ENCODE results near the gene IDUA.

Gene IDUA

DNA sequence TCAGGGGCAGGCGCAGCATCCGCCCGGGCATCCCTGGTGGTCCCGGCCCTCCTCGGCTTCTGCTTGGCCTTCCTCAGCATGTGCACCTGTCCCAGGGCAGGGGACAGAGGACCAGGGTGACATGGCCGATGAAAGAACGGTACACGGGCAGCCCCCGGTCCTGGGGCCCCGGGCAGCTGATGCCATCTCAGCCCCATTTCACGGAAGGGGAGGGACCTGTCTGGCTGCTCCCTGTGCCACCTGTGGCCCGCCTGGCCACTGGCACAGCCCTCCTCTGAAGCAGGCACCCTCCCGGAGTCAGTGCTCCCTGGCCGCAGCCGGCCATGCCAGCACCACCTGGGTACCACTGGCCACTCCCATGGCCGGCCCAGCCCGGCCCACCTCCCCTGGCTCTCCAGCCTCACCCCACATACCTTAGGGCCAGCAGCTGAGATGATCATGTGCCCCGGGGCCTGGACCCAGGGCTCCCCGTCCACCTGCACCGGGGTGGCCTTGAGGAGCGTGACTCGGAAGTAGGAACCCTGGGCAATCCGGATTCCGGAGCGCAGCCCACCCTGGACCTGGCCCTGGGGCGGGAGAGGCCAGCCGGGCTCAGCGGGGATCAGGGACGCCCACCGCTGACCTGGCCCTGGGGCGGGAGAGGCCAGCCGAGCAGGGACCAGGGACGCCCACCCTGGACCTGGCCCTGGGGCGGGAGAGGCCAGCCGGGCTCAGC lies 26.1 kb upstream of the IDUA start:
- Histone ChIP-seq H3K27me3 (ENCODE audit: low read depth, low read length) (no peaks in the 10 kb centered on the region), H4K20me1 (ENCODE audit: insufficient read depth, low read length) (no peaks in the 10 kb centered on the region), H3K27ac (ENCODE audit: low read length) (no peak overlapping the region), H3K79me2 (ENCODE audit: low read length) (no peaks in the 10 kb centered on the region), H3K9ac (ENCODE audit: low read length) (no peak overlapping the region), H3K4me3 (ENCODE audit: low read length) (no peak overlapping the region), H3K4me1 (ENCODE audit: low read length) (no peaks in the 10 kb centered on the region), H3K36me3 (replicated peaks; ENCODE audit: low read depth, low read length) (no peaks in the 10 kb centered on the region), H2AFZ (ENCODE audit: low read depth, low read length) (no peak overlapping the region), H3K4me2 (ENCODE audit: low read length) (no peak overlapping the region), H3K9me3 (ENCODE audit: insufficient read depth, low read length) (no peaks in the 10 kb centered on the region)
- TF ChIP-seq, protein P1, sequence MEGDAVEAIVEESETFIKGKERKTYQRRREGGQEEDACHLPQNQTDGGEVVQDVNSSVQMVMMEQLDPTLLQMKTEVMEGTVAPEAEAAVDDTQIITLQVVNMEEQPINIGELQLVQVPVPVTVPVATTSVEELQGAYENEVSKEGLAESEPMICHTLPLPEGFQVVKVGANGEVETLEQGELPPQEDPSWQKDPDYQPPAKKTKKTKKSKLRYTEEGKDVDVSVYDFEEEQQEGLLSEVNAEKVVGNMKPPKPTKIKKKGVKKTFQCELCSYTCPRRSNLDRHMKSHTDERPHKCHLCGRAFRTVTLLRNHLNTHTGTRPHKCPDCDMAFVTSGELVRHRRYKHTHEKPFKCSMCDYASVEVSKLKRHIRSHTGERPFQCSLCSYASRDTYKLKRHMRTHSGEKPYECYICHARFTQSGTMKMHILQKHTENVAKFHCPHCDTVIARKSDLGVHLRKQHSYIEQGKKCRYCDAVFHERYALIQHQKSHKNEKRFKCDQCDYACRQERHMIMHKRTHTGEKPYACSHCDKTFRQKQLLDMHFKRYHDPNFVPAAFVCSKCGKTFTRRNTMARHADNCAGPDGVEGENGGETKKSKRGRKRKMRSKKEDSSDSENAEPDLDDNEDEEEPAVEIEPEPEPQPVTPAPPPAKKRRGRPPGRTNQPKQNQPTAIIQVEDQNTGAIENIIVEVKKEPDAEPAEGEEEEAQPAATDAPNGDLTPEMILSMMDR (IDR thresholded peaks at IDR 0.05; ENCODE audit: low read depth, low read length), result no peak
- TF ChIP-seq EZH2phosphoT487 (IDR thresholded peaks at IDR 0.05; ENCODE audit: low read depth), result no peak

DNA sequence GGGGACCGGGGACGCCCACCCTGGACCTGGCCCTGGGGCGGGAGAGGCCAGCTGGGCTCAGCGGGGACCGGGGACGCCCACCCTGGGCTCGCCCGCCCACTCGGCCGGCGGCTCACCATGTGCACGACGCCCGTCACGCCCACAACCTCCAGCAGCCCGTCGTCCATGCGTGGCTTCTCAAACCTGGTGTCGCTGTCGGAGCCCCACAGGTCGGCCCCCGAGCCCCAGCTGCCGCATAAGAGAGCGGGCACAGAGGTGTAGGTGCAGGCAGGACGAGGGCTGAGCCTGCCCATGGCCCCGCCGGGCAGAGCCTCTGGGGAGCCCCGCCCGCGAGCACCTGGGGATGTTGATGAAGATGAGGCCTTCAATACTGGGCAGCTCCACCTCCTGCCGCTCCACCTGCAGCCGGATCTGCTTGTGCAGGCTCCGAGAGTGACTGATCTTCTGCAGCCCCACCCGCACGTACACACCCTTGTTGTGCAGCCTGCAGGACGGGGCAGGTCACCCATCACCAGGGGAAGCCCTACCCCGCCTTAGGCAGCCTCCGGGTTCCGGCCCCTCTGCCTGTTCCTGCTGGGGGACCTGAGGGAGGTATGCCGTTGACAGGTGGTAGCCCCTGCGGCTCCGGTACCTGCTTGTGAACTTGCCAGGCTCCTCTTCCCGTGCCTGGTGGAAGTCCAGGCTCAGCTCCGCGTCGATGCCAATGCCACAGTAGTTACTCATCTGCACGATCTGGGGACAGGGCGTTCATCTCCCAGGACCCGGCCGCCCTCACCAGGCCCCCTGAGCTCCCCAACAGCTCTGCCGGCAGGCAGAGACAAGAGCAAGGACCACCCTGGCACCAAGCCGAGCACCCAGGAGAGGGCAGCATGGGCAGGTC lies 25.3 kb upstream of the IDUA start:
- no peak overlapping the region for H2AFZ ChIP-seq (ENCODE audit: low read depth, low read length)
- no peaks in the 10 kb centered on the region for H4K20me1 ChIP-seq (ENCODE audit: insufficient read depth, low read length)
- no peak overlapping the region for H3K4me3 ChIP-seq (ENCODE audit: low read length)
- H3K4me1 ChIP-seq (ENCODE audit: low read length), result no peaks in the 10 kb centered on the region
- H3K27me3 ChIP-seq (ENCODE audit: low read depth, low read length), result no peaks in the 10 kb centered on the region
- H3K79me2 ChIP-seq (ENCODE audit: low read length), result no peaks in the 10 kb centered on the region
- no peaks in the 10 kb centered on the region for H3K9me3 ChIP-seq (ENCODE audit: insufficient read depth, low read length)
- no peaks in the 10 kb centered on the region for H3K36me3 ChIP-seq (replicated peaks; ENCODE audit: low read depth, low read length)
- no peak overlapping the region for H3K9ac ChIP-seq (ENCODE audit: low read length)
- H3K4me2 ChIP-seq (ENCODE audit: low read length), result no peak overlapping the region
- no peak overlapping the region for H3K27ac ChIP-seq (ENCODE audit: low read length)
- TF ChIP-seq EZH2phosphoT487 (IDR thresholded peaks at IDR 0.05; ENCODE audit: low read depth), result no peak
- TF ChIP-seq, protein P1 (IDR thresholded peaks at IDR 0.05; ENCODE audit: low read depth, low read length), result no peak

DNA sequence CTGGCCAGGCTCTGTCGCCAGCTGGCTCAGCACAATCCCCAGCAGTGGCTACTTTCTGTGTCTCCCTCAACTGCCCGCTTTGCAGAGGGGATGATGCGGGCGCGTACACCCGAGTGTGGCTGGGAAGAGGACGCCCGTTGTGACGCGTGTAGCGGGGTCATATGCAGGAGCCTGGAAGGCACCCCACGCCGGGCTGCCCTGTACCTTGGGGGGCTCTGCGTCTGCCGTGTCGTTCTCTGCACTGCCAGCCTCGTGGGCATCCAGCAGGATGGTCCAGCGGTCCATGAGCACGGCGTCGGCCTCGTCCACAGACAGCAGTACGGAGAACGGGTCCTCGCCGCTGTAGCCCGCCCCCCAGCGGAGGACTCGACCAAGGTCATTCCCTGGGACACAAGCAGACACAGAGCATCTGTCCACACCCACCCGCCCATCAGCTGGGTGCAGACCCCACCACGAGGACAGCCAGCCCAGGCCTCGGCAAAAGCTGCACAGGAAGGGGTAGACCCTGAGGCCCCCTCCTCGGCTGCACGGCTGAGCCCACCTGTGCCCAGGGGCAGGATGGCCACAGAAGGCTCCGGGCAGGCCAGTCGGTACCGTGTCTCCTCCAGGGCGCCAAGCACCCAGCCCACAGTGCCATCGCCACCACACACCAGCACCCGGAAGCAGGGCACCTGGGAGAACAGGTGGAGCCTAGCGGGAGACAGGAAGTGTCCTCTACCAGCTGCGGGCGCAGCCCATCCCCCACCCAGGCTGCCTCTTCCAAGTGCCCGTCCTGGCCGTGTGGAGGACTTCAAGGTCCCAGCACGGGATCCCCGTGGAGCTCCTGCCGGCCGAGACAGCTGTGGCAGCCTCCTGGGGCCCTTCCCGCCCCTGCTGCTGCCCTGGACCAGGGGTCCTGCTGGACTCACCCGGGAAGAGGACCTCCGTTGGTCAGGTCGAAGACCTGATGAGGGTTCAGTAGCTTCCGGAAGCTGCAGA lies 24.3 kb upstream of the IDUA start:
- TF ChIP-seq, protein P1 (IDR thresholded peaks at IDR 0.05; ENCODE audit: low read depth, low read length), result no peak
- TF ChIP-seq EZH2phosphoT487 (IDR thresholded peaks at IDR 0.05; ENCODE audit: low read depth), result no peak
- Histone ChIP-seq H2AFZ (ENCODE audit: low read depth, low read length) (no peak overlapping the region), H3K4me2 (ENCODE audit: low read length) (no peak overlapping the region), H3K36me3 (replicated peaks; ENCODE audit: low read depth, low read length) (no peaks in the 10 kb centered on the region), H3K9me3 (ENCODE audit: insufficient read depth, low read length) (no peaks in the 10 kb centered on the region), H3K9ac (ENCODE audit: low read length) (no peak overlapping the region), H3K27me3 (ENCODE audit: low read depth, low read length) (no peaks in the 10 kb centered on the region), H3K79me2 (ENCODE audit: low read length) (no peaks in the 10 kb centered on the region), H3K4me3 (ENCODE audit: low read length) (no peak overlapping the region), H4K20me1 (ENCODE audit: insufficient read depth, low read length) (no peaks in the 10 kb centered on the region), H3K4me1 (ENCODE audit: low read length) (no peaks in the 10 kb centered on the region), H3K27ac (ENCODE audit: low read length) (no peak overlapping the region)

All from OCI-LY3 (cell line).